ENCODE measurements around the gene MKLN1. TPM values are rescaled to one million over a fixed set of nuclear protein-coding genes. Genes with fewer than 3 reads are reported as not detected.

MKLN1 gene
- total RNA-seq, 4 donors from 2014 or later = 39.4 to 74.4 (median 53.2) TPM

- Histone ChIP-seq H3K4me3 (no peak overlapping the region), H3K4me1 (no peaks in the 10 kb centered on the region), H3K9me3 (no peaks in the 10 kb centered on the region), H3K27me3 (no peaks in the 10 kb centered on the region), H3K36me3 (no peaks in the 10 kb centered on the region), H3K27ac (peak overlapping the region in 2 of 4 donors; percentile 37 to 46)
- TF ChIP-seq POLR2A (IDR thresholded peaks at IDR 0.05) (no peak), CTCF (IDR thresholded peaks at IDR 0.05) (peak in 1 of 6 experiments; percentile 4)
- no peak for DNase-seq
These were observed 213.0 kb downstream of the MKLN1 start for GRCh38 chr7:131540491-131541162.

DNA sequence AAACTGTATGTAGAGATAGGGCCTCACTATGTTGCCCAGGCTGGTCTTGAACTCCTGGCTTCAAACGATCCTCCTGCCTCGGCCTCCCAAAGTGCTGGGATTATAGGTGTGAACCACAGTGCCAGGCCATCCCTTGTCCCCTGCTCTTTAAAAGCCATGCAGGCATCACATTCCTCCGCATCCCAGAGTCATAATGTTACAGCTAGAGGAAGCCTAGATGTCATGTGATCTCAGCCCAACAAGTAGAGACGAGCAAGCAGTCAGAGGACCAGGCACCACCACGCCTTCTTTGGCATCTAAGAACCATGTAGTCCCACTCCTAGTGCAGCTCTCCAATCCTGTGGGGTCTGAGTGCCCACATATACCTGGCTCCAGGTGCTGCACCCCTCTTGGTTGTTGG lies 215.6 kb downstream of the MKLN1 start:
- TF ChIP-seq CTCF (IDR thresholded peaks at IDR 0.05) (no peak), POLR2A (IDR thresholded peaks at IDR 0.05) (no peak)
- Histone ChIP-seq H3K9me3 (no peaks in the 10 kb centered on the region), H3K36me3 (no peaks in the 10 kb centered on the region), H3K27ac (no peak overlapping the region), H3K27me3 (no peaks in the 10 kb centered on the region), H3K4me3 (no peak overlapping the region), H3K4me1 (no peaks in the 10 kb centered on the region)
- DNase-seq = no peak

GRCh38 chr7:131544021-131544420 lies 216.3 kb downstream of the MKLN1 start:
- Histone ChIP-seq H3K9me3 (no peaks in the 10 kb centered on the region), H3K36me3 (no peaks in the 10 kb centered on the region), H3K27ac (peak overlapping the region in 2 of 4 donors; percentile 9 to 34), H3K4me1 (no peaks in the 10 kb centered on the region), H3K4me3 (no peak overlapping the region), H3K27me3 (no peaks in the 10 kb centered on the region)
- TF ChIP-seq CTCF (IDR thresholded peaks at IDR 0.05) = no peak
- no peak for TF ChIP-seq POLR2A (IDR thresholded peaks at IDR 0.05)
- DNase-seq = no peak

- Histone ChIP-seq H3K4me1 (no peaks in the 10 kb centered on the region), H3K27ac (peak overlapping the region in 1 of 4 donors; percentile 35), H3K36me3 (no peaks in the 10 kb centered on the region), H3K4me3 (no peak overlapping the region), H3K9me3 (no peaks in the 10 kb centered on the region), H3K27me3 (no peaks in the 10 kb centered on the region)
- TF ChIP-seq CTCF (IDR thresholded peaks at IDR 0.05) (no peak), POLR2A (IDR thresholded peaks at IDR 0.05) (no peak)
- DNase-seq = no peak
These were observed 217.0 kb downstream of the MKLN1 start for GRCh38 chr7:131544449-131545301.

- Histone ChIP-seq H3K4me3 (no peak overlapping the region), H3K4me1 (no peaks in the 10 kb centered on the region), H3K9me3 (no peaks in the 10 kb centered on the region), H3K27ac (peak overlapping the region in 1 of 4 donors; percentile 30), H3K36me3 (no peaks in the 10 kb centered on the region), H3K27me3 (no peaks in the 10 kb centered on the region)
- TF ChIP-seq POLR2A (IDR thresholded peaks at IDR 0.05) = no peak
- no peak for TF ChIP-seq CTCF (IDR thresholded peaks at IDR 0.05)
- DNase-seq = peak in 1 of 3 donors; percentile 67
These were observed 218.4 kb downstream of the MKLN1 start for GRCh38 chr7:131546126-131546525.

Other genes with a start within 250 kb of the MKLN1 start
- 10 to 100 TPM in 3 of 4 donors, 1 to 10 TPM in 1; 7.5 to 40.4 (median 15.2) TPM for gene PODXL, start 228.8 kb downstream of the MKLN1 start, total RNA-seq

Data from Peyer's patch (tissue), 4 donors.